HT1080 (cell line): ENCODE results near the gene TAGLN2. TPM values are rescaled to one million over a fixed set of nuclear protein-coding genes. Genes with fewer than 3 reads are reported as not detected.
A peak's percentile ranks its signal among the peaks of the same experiment; 100 is the strongest.

Experiments
- DNase-seq: peaks from one replicate; pipeline ENCODE4 v3.0.0-alpha.2; 2015; ENCODE audit warnings: low read depth
- total RNA-seq: library from RNA; depleted of rRNA; stranded (reverse); fragments of >200 nt; shearing (Covaris generic); gene quantifications from 2 replicates; pipeline ENCODE4 v1.2.3, GENCODE V29; 2014

The TAGLN2 gene
- total RNA-seq, 1 experiment from 2014 or later = 859 TPM

GRCh38 chr1:159949981-159950381 lies 24.7 kb upstream of the TAGLN2 start:
- no peak for DNase-seq

- no peak for DNase-seq
Measured at GRCh38 chr1:159949123-159949522, 23.8 kb upstream of the TAGLN2 start.

- no peak for DNase-seq
Measured at GRCh38 chr1:159947942-159948341, 22.6 kb upstream of the TAGLN2 start.

- DNase-seq = no peak
Measured at GRCh38 chr1:159946242-159947187, 21.2 kb upstream of the TAGLN2 start.

GRCh38 chr1:159945483-159946241 lies 20.4 kb upstream of the TAGLN2 start, which contains the start of gene IGSF9:
Gene IGSF9 (minus strand): TSS chr1:159945613. CDS start chr1:159943454, 2,159 bp downstream.
- peak; percentile 92 for DNase-seq

- DNase-seq = no peak
Measured at GRCh38 chr1:159944623-159945455, 19.5 kb upstream of the TAGLN2 start.

- no peak for DNase-seq
Measured at GRCh38 chr1:159943908-159944622, 18.8 kb upstream of the TAGLN2 start.

GRCh38 chr1:159943278-159943640 lies 18.0 kb upstream of the TAGLN2 start:
- DNase-seq = no peak

- DNase-seq = no peak
Measured at GRCh38 chr1:159942632-159943277, 17.4 kb upstream of the TAGLN2 start.

GRCh38 chr1:159941591-159942560 lies 16.6 kb upstream of the TAGLN2 start:
- DNase-seq = no peak

- DNase-seq = no peak
Measured at GRCh38 chr1:159941141-159941540, 15.8 kb upstream of the TAGLN2 start.

- no peak for DNase-seq
Measured at GRCh38 chr1:159940006-159940620, 14.8 kb upstream of the TAGLN2 start.

GRCh38 chr1:159939678-159940002 lies 14.3 kb upstream of the TAGLN2 start:
- DNase-seq = no peak

- DNase-seq = no peak
Measured at GRCh38 chr1:159938905-159939677, 13.8 kb upstream of the TAGLN2 start.

GRCh38 chr1:159938211-159938852 lies 13.0 kb upstream of the TAGLN2 start:
- no peak for DNase-seq

- DNase-seq = no peak
Measured at GRCh38 chr1:159937054-159937750, 11.9 kb upstream of the TAGLN2 start.
